Spleen (tissue), 11 donors: ENCODE results near the gene FREY1. TPM values are rescaled to one million over a fixed set of nuclear protein-coding genes. Genes with fewer than 3 reads are reported as not detected.
A peak's percentile ranks its signal among the peaks of the same experiment; 100 is the strongest.

Experiments used
- DNase-seq: peaks from one replicate; pipeline ENCODE4 v3.0.0-alpha.2; 2020
- H3K27ac ChIP-seq, 8 donors: fragments of 200-600 bp; sonication (generic) in 7 of 8; 1 replicate in 4 of 8; 2 replicates in 4 of 8; pipeline versions ENCODE4 v1.5.0 to v1.8.0; 2016 to 2021; ENCODE audit warnings: inconsistent platforms in 4 of 8, mild to moderate bottlenecking in 4 of 8, moderate library complexity in 1 of 8
- H3K27me3 ChIP-seq, 7 donors: fragments of 200-600 bp; sonication (generic) in 6 of 7; replicated peaks in 1 of 7; 1 replicate in 4 of 7; 2 replicates in 3 of 7; pipeline versions ENCODE4 v1.5.0 to v1.8.0; 2016 to 2021; ENCODE audit warnings: inconsistent platforms in 3 of 7, mild to moderate bottlenecking in 1 of 7
- H3K36me3 ChIP-seq, 6 donors: fragments of 200-600 bp; sonication (generic) in 5 of 6; 1 replicate in 4 of 6; 2 replicates in 2 of 6; pipeline versions ENCODE4 v1.5.0 to v1.8.0; 2016 to 2021; ENCODE audit warnings: inconsistent platforms in 2 of 6
- H3K4me1 ChIP-seq, 6 donors: fragments of 200-600 bp; sonication (generic) in 5 of 6; 1 replicate in 3 of 6; 2 replicates in 3 of 6; pipeline versions ENCODE4 v1.5.0 to v1.8.0; 2016 to 2021; ENCODE audit warnings: inconsistent platforms in 3 of 6
- H3K4me3 ChIP-seq, 8 donors: fragments of 200-600 bp; sonication (generic) in 7 of 8; 1 replicate in 4 of 8; 2 replicates in 4 of 8; pipeline versions ENCODE4 v1.5.0 to v1.8.0; 2016 to 2021; ENCODE audit warnings: inconsistent platforms in 4 of 8, mild to moderate bottlenecking in 4 of 8, moderate library complexity in 2 of 8
- H3K9me3 ChIP-seq, 8 donors: fragments of 200-600 bp; sonication (generic) in 7 of 8; 1 replicate in 4 of 8; 2 replicates in 4 of 8; pipeline versions ENCODE4 v1.5.0 to v1.8.0; 2016 to 2021; ENCODE audit warnings: inconsistent platforms in 4 of 8
- CTCF ChIP-seq, 11 experiments: fragments of 200-600 bp in 7 of 11; fragments of 450-650 bp in 4 of 11; sonication (generic) in 4 of 11; IDR thresholded peaks in 8 of 11; conservative IDR thresholded peaks in 3 of 11; 1 replicate in 7 of 11; 2 replicates in 4 of 11; pipeline versions ENCODE4 v1.4.0 to v1.8.0; 2016 to 2021; ENCODE audit warnings: antibody characterized with exemption in 11 of 11, inconsistent platforms in 4 of 11, mild to moderate bottlenecking in 1 of 11
- POLR2A ChIP-seq, 3 donors: fragments of 450-650 bp; IDR thresholded peaks; one replicate each; pipeline ENCODE4 v1.5.1; 2017; ENCODE audit warnings: antibody characterized with exemption in 3 of 3, mild to moderate bottlenecking in 1 of 3
- POLR2AphosphoS5 ChIP-seq, 3 donors: sonication (generic); formaldehyde crosslinking; IDR thresholded peaks; one replicate each; pipeline ENCODE4 v1.5.1; 2017; ENCODE audit warnings: antibody characterized with exemption in 3 of 3
- WGBS, 5 donors: extraction: QIAGEN DNeasy Blood & Tissue Kit in 3 of 5; methylation state at CpG; one replicate each; pipeline versions ENCODE4 v1.1.5 to v1.1.7; 2013 to 2018; 5-methylcytosine and 5-hydroxymethylcytosine counted together
- intact Hi-C: fragments of 100-400 bp; cut with DNase I; formaldehyde crosslinking; loops from one replicate; pipeline ENCODE4 v1.15.0; 2023; ENCODE audit warnings: low total_unique reads
- polyA plus RNA-seq, 3 donors: library from polyadenylated mRNA; stranded (reverse); fragments of 200-250 nt; gene quantifications; one replicate each; pipeline ENCODE4 v1.2.1, GENCODE V29; 2013
- total RNA-seq, 7 donors: library from RNA; depleted of rRNA in 3 of 7; stranded (reverse); fragments of >200 nt in 3 of 7; fragmentation: NEBNext Ultra II Directional in 4 of 7; extraction: Animal tissue kit (Norgen Biotek cat#: 25700) in 4 of 7; gene quantifications; one replicate each; pipeline versions ENCODE4 v1.1.0 to v1.2.1, GENCODE V29; 2016 to 2021
- donor health status: healthy with polysubstance abuse.
- donor health status: DM: no; HTN: no; CAD: no; lungs with moderate emphysema.
- donor health status: DM: no; HTN: no; CAD: no.
- donor health status: Bipolar disorder and iron deficiency.
- donor health status: healthy.
- donor health status: DM: no; HTN: no; CAD: no.
- donor health status: DM: yes; HTN: yes; CAD: no.

The FREY1 gene
- total and polyA plus RNA-seq, 10 donors, result 0.13 to 2.0 (median 0.79) TPM; not detected in 2

- TF ChIP-seq CTCF (IDR thresholded peaks at IDR 0.05 in 8 of 11, conservative IDR thresholded peaks at IDR 0.05 in 3 of 11) (no peak), POLR2A (IDR thresholded peaks at IDR 0.05) (no peak), POLR2AphosphoS5 (IDR thresholded peaks at IDR 0.05) (no peak)
- H3K4me1 ChIP-seq, result peaks cover 0 to 15% (median 14%) of the 10 kb centered on the region in 6 donors
- WGBS, 5 donors, result 88 to 98% (median 89%) methylated on average over 4 of the region's 4 CpGs
- DNase-seq, result no peak
- no peak overlapping the region for H3K27ac ChIP-seq
- peaks cover 0 to 13% (median 5%) of the 10 kb centered on the region in 6 donors for H3K36me3 ChIP-seq
- H3K4me3 ChIP-seq, result no peak overlapping the region
- H3K27me3 ChIP-seq, result peaks cover 0 to 18% (median 0%) of the 10 kb centered on the region in 7 donors
- intact Hi-C loops, result no loop called here
- H3K9me3 ChIP-seq, result no peaks in the 10 kb centered on the region
Observed at GRCh38 chr11:45886816-45887520, 20.1 kb downstream of the FREY1 start.

- H3K27me3 ChIP-seq, result peaks cover 0 to 18% (median 0%) of the 10 kb centered on the region in 7 donors
- H3K4me3 ChIP-seq, result peak overlapping the region; percentile 18 to 80 (median 50)
- H3K4me1 ChIP-seq, result peaks cover 0 to 15% (median 14%) of the 10 kb centered on the region in 6 donors
- 14 to 20% (median 15%) methylated on average over 24 to 43 of the region's 43 CpGs for WGBS, 5 donors
- TF ChIP-seq CTCF (IDR thresholded peaks at IDR 0.05 in 8 of 11, conservative IDR thresholded peaks at IDR 0.05 in 3 of 11) (no peak), POLR2AphosphoS5 (IDR thresholded peaks at IDR 0.05) (peak in 1 of 3 donors; percentile 66), POLR2A (IDR thresholded peaks at IDR 0.05) (no peak)
- no peaks in the 10 kb centered on the region for H3K9me3 ChIP-seq
- intact Hi-C loops, result no loop called here
- H3K27ac ChIP-seq, result no peak overlapping the region
- H3K36me3 ChIP-seq, result peaks cover 0 to 21% (median 14%) of the 10 kb centered on the region in 6 donors
- DNase-seq, result no peak
Observed at GRCh38 chr11:45885921-45886721, 20.9 kb downstream of the FREY1 start.

GRCh38 chr11:45885274-45885920 lies 21.7 kb downstream of the FREY1 start, which contains the start of gene MAPK8IP1:
TSS of gene MAPK8IP1 (plus strand) at chr11:45885651. CDS start at chr11:45885821, 170 bp downstream.
- no peak within 1 kb of the TSS for H3K27ac ChIP-seq
- intact Hi-C loops, result no loop called here
- WGBS, 5 donors, result 2 to 4% (median 3%) methylated on average over 32 to 73 of the region's 73 CpGs

More at GRCh38 chr11:45885274-45885920, 21.7 kb downstream of the FREY1 start, which contains the start of gene MAPK8IP1:
- TF ChIP-seq POLR2AphosphoS5 (IDR thresholded peaks at IDR 0.05), result peak in 2 of 3 donors; percentile 43 to 57
- no peak for TF ChIP-seq CTCF (IDR thresholded peaks at IDR 0.05 in 8 of 11, conservative IDR thresholded peaks at IDR 0.05 in 3 of 11)
- Histone ChIP-seq H3K4me1 (peaks cover 0 to 15% (median 14%) of the 10 kb centered on the region in 6 donors), H3K9me3 (no peaks in the 10 kb centered on the region), H3K4me3 (peak within 1 kb of the TSS; percentile 18 to 80 (median 50)), H3K36me3 (peaks cover 0 to 29% (median 21%) of the 10 kb centered on the region in 6 donors), H3K27me3 (peaks cover 0 to 18% (median 0%) of the 10 kb centered on the region in 7 donors)
- DNase-seq, result peak; percentile 88
